Uterus (tissue), 4 donors: ENCODE measurements around the gene TUFT1. TPM values are rescaled to one million over a fixed set of nuclear protein-coding genes. Genes with fewer than 3 reads are reported as not detected.

Source experiments
- DNase-seq, 2 donors: peaks; one replicate each; pipeline ENCODE4 v3.0.0-alpha.2; 2019 to 2020
- H3K27ac ChIP-seq, 2 donors: fragments of 200-600 bp; sonication (generic); 1 replicate in 1 of 2; 2 replicates in 1 of 2; pipeline ENCODE4 v1.5.1; 2016 to 2018
- H3K27me3 ChIP-seq, 2 donors: fragments of 200-600 bp; sonication (generic); one replicate each; pipeline ENCODE4 v1.5.1; 2018 to 2019; ENCODE audit warnings: control low read depth in 1 of 2
- H3K36me3 ChIP-seq, 2 donors: fragments of 200-600 bp; sonication (generic); one replicate each; pipeline ENCODE4 v1.5.1; 2019; ENCODE audit warnings: control low read depth in 1 of 2
- H3K4me1 ChIP-seq, 2 donors: fragments of 200-600 bp; sonication (generic); one replicate each; pipeline ENCODE4 v1.5.1; 2018 to 2019; ENCODE audit warnings: control low read depth in 1 of 2
- H3K4me3 ChIP-seq, 2 donors: fragments of 200-600 bp; sonication (generic); 1 replicate in 1 of 2; 2 replicates in 1 of 2; pipeline ENCODE4 v1.5.1; 2018 to 2019; ENCODE audit warnings: mild to moderate bottlenecking in 1 of 2
- H3K9me3 ChIP-seq, 2 donors: fragments of 200-600 bp; sonication (generic); one replicate each; pipeline ENCODE4 v1.5.1; 2019; ENCODE audit warnings: control low read depth in 1 of 2
- POLR2A ChIP-seq, 2 donors: fragments of 450-650 bp; IDR thresholded peaks; one replicate each; pipeline ENCODE4 v1.6.1; 2016; ENCODE audit warnings: antibody characterized with exemption in 2 of 2, mild to moderate bottlenecking in 1 of 2, moderate library complexity in 1 of 2
- intact Hi-C: fragments of 100-400 bp; cut with DNase I; formaldehyde crosslinking; loops from one replicate; pipeline ENCODE4 v1.15.1; 2023; ENCODE audit warnings: low total_unique reads
- total RNA-seq, 4 donors: library from RNA; depleted of rRNA in 3 of 4; stranded (reverse); fragments of >200 nt in 3 of 4; gene quantifications; one replicate each; pipeline versions ENCODE4 v1.1.0 to v1.2.4, GENCODE V29; 2014 to 2023
- TF ChIP-seq, protein P1 (sequence below), 4 experiments: fragments of 200-600 bp in 2 of 4; fragments of 450-650 bp in 2 of 4; sonication (generic) in 2 of 4; IDR thresholded peaks; one replicate each; pipeline ENCODE4 v1.5.1; 2016 to 2019; ENCODE audit warnings: antibody characterized with exemption in 4 of 4, mild to moderate bottlenecking in 2 of 4, moderate library complexity in 1 of 4
- donor health status: DM: yes; HTN: yes; CAD: no.

Gene TUFT1
- total RNA-seq, 4 donors from 2014 or later: 0.29 to 7.3 (median 5.0) TPM

DNA sequence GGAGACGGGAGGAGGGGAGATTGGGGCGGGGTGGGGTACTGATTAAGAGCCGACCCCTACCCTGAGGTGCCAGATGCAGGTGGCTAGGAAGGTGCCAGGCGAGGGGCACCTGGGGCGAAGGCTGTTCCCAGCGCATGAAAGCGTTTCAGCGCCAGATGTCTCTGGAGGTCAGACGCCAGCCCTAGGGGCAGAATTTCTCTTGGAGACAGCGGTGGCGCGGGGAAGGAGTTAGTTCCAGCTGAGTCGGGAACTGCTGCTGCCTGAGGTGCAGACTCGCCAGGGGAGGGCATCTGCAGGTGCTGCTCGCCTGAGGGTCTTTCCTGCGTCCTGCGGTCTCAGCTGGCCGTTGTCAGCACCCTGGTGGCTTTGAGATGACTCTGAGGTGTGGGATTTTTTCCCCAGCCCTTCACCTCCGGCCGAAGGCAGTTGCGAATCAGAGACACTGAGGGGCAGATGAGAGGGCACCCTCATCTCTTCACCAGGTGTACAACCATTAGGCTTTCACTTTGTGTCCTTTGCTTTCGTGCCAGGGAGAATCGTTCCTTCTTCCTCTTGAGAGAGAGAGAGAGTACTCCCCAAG is 28.4 kb upstream of the TUFT1 start:
- peak overlapping the region; percentile 70 to 82 for H3K27ac ChIP-seq

DNA sequence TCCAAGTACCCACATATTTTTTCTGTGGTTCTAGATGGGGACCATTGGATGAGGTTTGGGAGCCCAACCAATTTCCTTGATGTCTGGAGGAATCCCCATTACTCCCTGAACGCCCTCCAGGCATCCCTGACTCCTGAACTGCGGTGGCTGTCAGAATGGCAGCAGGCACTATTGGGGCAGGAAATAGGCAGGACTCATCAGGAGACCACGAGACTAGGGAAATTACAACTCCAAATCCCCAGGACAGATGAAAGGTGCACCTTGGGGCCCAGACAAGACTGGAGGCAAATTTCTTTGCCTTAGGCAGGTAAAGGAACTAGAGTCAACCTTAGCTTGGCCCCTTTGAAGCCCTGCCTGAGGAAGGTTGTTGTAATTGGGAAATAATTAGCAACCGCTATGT is 27.8 kb upstream of the TUFT1 start:
- no peaks in the 10 kb centered on the region for H3K9me3 ChIP-seq
- peaks cover 0 to 11% of the 10 kb centered on the region in 2 donors for H3K4me1 ChIP-seq
- H3K4me3 ChIP-seq: peak overlapping the region in 1 of 2 donors; percentile 61
- intact Hi-C loops: no loop called here
- no peak for TF ChIP-seq POLR2A (IDR thresholded peaks at IDR 0.05)
- TF ChIP-seq, protein P1, sequence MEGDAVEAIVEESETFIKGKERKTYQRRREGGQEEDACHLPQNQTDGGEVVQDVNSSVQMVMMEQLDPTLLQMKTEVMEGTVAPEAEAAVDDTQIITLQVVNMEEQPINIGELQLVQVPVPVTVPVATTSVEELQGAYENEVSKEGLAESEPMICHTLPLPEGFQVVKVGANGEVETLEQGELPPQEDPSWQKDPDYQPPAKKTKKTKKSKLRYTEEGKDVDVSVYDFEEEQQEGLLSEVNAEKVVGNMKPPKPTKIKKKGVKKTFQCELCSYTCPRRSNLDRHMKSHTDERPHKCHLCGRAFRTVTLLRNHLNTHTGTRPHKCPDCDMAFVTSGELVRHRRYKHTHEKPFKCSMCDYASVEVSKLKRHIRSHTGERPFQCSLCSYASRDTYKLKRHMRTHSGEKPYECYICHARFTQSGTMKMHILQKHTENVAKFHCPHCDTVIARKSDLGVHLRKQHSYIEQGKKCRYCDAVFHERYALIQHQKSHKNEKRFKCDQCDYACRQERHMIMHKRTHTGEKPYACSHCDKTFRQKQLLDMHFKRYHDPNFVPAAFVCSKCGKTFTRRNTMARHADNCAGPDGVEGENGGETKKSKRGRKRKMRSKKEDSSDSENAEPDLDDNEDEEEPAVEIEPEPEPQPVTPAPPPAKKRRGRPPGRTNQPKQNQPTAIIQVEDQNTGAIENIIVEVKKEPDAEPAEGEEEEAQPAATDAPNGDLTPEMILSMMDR (IDR thresholded peaks at IDR 0.05): no peak
- no peak overlapping the region for H3K27ac ChIP-seq
- no peaks in the 10 kb centered on the region for H3K36me3 ChIP-seq
- no peak for DNase-seq
- H3K27me3 ChIP-seq: no peaks in the 10 kb centered on the region

More for the DNA sequence above, 28.4 kb upstream of the TUFT1 start:
- no peaks in the 10 kb centered on the region for H3K36me3 ChIP-seq
- no peaks in the 10 kb centered on the region for H3K9me3 ChIP-seq
- DNase-seq: peak in 1 of 2 donors; percentile 35
- TF ChIP-seq, protein P1 (IDR thresholded peaks at IDR 0.05): no peak
- TF ChIP-seq POLR2A (IDR thresholded peaks at IDR 0.05): no peak
- intact Hi-C loops: no loop called here
- peak overlapping the region; percentile 31 to 61 for H3K4me3 ChIP-seq
- H3K27me3 ChIP-seq: no peaks in the 10 kb centered on the region
- H3K4me1 ChIP-seq: peaks cover 0 to 11% of the 10 kb centered on the region in 2 donors

DNA sequence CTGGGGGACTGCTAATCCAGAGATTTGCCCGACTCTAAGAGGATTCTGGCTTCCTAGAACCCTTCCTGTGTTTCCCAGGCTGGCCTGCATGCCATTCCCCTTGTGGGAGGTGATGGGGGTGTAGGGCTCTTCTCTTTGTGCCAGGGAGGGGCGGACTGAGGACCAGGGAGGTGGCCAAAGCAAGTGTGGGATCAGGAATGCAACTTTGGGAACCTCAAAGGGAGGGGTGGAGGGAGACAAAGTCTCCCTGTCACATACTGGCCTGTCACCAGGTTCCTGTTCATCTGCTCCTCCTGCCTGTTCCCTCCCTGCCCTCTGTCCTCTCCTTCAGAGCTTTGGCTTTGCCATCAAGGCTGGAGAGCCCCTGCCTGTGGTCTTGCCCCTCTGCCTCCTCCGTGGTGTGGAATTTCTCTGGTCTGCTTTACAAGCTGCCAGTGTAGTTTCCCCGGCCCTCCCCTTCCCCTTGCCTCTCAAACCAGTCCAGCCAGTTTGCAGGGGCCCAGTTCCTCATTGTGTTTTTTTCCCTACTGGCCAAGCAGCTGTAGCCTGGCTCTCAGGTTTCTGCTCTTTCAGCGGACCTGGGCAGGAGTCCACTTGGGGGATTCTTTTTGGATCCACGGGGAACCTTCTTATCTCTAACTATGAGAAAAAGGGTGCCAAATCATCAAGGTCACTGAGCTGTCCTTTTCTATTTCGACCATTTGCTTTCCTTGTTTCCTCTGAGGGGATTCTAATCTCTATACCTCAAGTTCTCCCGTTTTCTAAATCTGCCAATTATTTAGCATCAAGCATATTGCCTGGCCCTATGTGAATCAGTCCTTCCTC is 27.1 kb upstream of the TUFT1 start:
- Histone ChIP-seq H3K27me3 (no peaks in the 10 kb centered on the region), H3K27ac (no peak overlapping the region), H3K4me1 (peaks cover 0 to 11% of the 10 kb centered on the region in 2 donors), H3K36me3 (no peaks in the 10 kb centered on the region), H3K9me3 (no peaks in the 10 kb centered on the region), H3K4me3 (no peak overlapping the region)
- TF ChIP-seq, protein P1 (IDR thresholded peaks at IDR 0.05): no peak
- TF ChIP-seq POLR2A (IDR thresholded peaks at IDR 0.05): no peak
- intact Hi-C loops: no loop called here
- DNase-seq: no peak

DNA sequence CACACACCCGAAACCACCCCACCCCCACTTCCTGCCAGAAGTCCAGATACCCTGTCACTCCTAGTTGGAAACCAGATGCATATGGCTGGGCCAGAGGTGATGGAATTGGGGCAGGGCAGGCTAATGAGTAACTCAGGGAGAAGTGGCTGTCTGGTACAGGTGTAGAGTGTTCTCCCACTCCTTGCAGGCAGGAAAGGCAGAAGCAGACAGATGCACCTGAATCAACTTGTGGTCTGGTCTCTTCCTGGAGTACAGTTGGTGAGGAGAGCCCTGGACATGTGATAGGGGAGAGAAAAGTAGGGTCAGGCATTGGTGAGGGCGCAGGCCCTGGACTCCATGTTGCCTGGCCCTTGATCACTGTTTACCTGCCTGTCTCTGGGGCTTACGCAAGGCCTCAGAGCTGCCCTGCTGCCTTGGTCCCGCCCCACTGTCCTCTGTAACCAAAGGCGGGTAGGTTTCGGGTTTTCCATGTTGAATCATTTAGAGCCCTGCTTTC is 26.4 kb upstream of the TUFT1 start:
- no peaks in the 10 kb centered on the region for H3K27me3 ChIP-seq
- no peaks in the 10 kb centered on the region for H3K36me3 ChIP-seq
- no peak overlapping the region for H3K27ac ChIP-seq
- no peak for TF ChIP-seq POLR2A (IDR thresholded peaks at IDR 0.05)
- TF ChIP-seq, protein P1 (IDR thresholded peaks at IDR 0.05): no peak
- H3K4me1 ChIP-seq: peaks cover 0 to 11% of the 10 kb centered on the region in 2 donors
- H3K9me3 ChIP-seq: no peaks in the 10 kb centered on the region
- no peak for DNase-seq
- intact Hi-C loops: no loop called here
- H3K4me3 ChIP-seq: no peak overlapping the region

DNA sequence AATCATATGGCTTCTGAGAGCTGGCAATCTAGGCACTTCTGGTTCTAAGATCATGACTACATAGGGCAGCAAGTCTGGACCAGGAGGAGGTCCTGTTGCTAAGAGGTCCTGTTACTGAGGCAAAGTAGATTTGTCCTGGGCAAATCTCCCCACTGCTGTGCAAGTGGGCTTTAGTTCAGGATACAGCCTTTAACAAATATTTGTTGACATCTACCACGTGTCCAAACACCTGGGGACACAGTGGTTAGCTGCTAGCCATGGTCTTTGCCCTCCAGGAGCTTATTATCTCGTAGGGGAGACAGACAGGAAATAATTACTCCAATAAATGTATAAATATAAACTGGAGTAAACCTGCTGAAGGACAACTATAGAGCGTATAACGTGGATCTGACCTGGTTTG is 25.7 kb upstream of the TUFT1 start:
- no peak for DNase-seq
- no peak overlapping the region for H3K27ac ChIP-seq
- intact Hi-C loops: no loop called here

More for the DNA sequence above, 25.7 kb upstream of the TUFT1 start:
- Histone ChIP-seq H3K4me3 (no peak overlapping the region), H3K9me3 (no peaks in the 10 kb centered on the region), H3K27me3 (no peaks in the 10 kb centered on the region), H3K36me3 (no peaks in the 10 kb centered on the region), H3K4me1 (peaks cover 0 to 11% of the 10 kb centered on the region in 2 donors)
- TF ChIP-seq POLR2A (IDR thresholded peaks at IDR 0.05): no peak
- TF ChIP-seq, protein P1 (IDR thresholded peaks at IDR 0.05): no peak
